ENCODE measurements around the gene LEP.
A peak's percentile ranks its signal among the peaks of the same experiment; 100 is the strongest.
"Not testable (repeated sequence)": the region's sequence is repeated elsewhere in the genome, so short reads cannot be mapped to it uniquely, and the experiment has no call there.

LEP gene

DNA sequence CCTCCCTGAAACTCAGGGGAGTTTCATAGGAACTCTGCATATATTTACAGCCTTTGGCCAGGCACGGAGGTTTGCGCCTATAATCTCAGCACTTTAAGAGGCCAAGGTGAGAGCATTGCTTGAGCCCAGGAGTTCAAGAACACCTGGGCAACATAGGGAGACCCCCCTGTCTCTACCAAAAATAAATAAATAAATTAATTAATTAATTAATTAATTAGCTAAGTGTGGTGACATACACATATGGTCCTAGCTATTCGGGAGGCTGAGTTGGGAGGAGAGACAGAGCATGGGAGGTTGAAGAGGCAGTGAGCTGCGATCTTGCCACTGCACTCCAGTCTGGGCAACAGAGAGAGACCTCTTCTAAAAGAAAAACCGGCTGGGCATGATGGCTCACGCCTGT, 9.4 kb upstream of the LEP start:
- TF ChIP-seq, protein P1, sequence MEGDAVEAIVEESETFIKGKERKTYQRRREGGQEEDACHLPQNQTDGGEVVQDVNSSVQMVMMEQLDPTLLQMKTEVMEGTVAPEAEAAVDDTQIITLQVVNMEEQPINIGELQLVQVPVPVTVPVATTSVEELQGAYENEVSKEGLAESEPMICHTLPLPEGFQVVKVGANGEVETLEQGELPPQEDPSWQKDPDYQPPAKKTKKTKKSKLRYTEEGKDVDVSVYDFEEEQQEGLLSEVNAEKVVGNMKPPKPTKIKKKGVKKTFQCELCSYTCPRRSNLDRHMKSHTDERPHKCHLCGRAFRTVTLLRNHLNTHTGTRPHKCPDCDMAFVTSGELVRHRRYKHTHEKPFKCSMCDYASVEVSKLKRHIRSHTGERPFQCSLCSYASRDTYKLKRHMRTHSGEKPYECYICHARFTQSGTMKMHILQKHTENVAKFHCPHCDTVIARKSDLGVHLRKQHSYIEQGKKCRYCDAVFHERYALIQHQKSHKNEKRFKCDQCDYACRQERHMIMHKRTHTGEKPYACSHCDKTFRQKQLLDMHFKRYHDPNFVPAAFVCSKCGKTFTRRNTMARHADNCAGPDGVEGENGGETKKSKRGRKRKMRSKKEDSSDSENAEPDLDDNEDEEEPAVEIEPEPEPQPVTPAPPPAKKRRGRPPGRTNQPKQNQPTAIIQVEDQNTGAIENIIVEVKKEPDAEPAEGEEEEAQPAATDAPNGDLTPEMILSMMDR (conservative IDR thresholded peaks at IDR 0.05; ENCODE audit: control insufficient read depth, insufficient read depth, low read depth, low read length): no peak
- no peak for DNase-seq (ENCODE audit: low read depth)
- H3K4me3 ChIP-seq (ENCODE audit: control insufficient read depth, low read depth, low read length): no peak overlapping the region

DNA sequence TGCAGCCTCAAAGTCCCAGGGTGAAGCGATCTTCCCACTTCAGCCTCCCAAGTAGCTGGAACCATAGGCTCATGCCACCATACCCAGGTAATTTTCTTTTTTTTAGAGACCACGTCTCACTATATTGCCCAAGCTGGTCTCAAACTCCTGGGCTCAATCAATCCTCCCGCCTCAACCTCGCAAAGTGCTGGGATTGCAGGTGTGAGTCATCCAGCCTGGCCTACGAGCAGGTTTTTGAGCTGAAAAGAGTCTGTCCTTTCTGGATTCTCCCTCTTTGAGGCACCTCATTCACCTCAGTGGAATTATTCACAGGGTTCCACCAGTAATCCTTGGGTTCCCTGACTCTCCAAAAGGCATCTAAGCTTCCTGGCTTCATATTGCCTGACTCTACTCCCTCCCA, 7.6 kb upstream of the LEP start:
- TF ChIP-seq, protein P1 (conservative IDR thresholded peaks at IDR 0.05; ENCODE audit: control insufficient read depth, insufficient read depth, low read depth, low read length): no peak
- DNase-seq (ENCODE audit: low read depth): no peak
- no peak overlapping the region for H3K4me3 ChIP-seq (ENCODE audit: control insufficient read depth, low read depth, low read length)

DNA sequence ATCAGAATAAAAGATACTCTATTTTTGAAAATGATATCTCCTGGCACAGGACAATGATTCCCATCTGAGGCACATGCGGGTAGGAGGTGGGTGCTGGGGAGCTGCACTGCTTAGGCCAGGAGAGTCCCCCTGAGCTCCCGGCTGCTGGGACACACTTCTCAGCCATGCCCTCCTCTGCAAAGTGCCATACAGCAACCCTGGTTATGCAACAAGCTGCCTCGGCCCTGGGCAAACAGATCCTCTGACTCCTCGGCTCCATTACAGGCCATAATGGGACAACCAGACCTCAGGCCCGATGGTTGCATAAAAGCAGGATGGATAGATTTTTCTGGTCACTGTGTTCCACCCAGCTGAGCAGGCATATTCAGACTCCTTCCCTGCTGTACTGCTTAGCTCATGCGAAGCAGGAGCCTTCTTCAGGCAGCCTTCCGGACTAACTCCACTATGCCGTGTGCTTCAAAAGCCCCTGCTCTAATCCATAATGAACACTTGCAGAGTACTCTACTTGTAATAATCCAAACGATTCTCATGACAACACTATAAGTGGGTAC, 6.5 kb upstream of the LEP start:
- H3K4me3 ChIP-seq (ENCODE audit: control insufficient read depth, low read depth, low read length): no peak overlapping the region
- TF ChIP-seq, protein P1 (conservative IDR thresholded peaks at IDR 0.05; ENCODE audit: control insufficient read depth, insufficient read depth, low read depth, low read length): no peak

DNA sequence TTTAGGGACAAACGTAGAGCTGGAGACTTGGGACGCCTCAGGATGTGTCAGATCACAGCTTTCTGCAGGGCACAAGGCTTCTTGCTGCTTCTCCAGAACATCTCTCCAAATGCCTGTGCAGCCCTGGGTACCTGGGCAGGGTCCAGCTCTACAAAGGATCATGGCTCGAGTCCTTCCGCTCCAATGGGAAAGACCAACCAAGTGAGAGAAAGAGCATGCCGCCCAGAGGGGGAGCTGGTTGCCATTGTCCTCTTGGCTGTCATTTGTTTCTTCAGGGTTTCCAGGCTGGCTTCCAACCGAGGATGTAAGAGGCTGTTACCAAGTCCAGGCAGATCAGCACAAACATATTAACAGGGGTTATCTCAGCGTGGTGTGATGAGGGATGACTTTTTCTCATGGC, 5.6 kb upstream of the LEP start:
- TF ChIP-seq, protein P1 (conservative IDR thresholded peaks at IDR 0.05; ENCODE audit: control insufficient read depth, insufficient read depth, low read depth, low read length): no peak
- no peak for DNase-seq (ENCODE audit: low read depth)
- H3K4me3 ChIP-seq (ENCODE audit: control insufficient read depth, low read depth, low read length): no peak overlapping the region

More for the DNA sequence above, 6.5 kb upstream of the LEP start:
- no peak for DNase-seq (ENCODE audit: low read depth)

DNA sequence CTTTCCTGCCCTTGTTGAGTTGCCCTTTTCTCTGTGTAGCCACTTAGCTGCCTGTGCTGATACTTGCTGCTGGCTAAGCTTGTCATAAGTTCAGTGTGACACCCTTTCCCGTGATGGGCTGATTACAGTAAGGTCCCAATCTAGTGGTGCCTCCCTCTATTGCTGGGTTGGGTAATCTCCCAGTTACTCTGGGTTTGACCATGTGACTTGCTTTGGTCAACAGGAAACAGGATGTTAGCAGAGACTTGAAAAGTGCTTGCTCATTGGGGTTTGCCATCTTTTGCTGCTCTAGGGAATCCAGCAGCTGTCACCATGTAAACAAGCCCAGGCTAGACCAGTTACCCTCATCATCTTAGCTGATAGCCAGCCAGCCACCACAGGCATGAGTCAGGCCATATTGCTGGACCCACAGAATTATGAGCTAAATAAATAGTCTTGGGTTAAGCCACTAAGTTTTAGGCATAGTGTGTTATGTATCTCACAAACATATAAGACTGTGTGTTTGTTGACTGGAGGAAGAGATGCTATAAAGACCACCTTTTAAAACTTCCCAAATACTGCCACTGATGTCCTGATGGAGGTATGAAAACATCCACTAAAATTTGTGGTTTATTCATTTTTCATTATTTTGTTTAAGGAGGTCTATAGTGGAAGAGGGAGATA, 4.0 kb upstream of the LEP start:
- DNase-seq (ENCODE audit: low read depth): peak; percentile 93
- TF ChIP-seq, protein P1 (conservative IDR thresholded peaks at IDR 0.05; ENCODE audit: control insufficient read depth, insufficient read depth, low read depth, low read length): no peak
- H3K4me3 ChIP-seq (ENCODE audit: control insufficient read depth, low read depth, low read length): no peak overlapping the region

DNA sequence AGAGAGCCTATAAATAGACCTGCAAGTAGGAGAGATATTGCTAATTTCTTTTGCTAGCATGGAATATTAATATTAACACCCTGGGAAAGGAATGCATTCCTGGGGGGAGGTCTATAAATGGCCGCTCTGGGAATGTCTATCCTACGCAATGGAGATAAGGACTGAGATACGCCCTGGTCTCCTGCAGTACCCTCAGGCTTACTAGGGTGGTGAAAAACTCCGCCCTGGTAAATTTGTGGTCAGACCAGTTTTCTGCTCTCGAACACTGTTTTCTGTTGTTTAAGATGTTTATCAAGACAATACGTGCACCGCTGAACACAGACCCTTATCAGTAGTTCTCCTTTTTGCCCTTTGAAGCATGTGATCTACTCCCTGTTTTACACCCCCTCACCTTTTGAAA, 1.9 kb upstream of the LEP start:
- DNase-seq (ENCODE audit: low read depth); H3K4me3 ChIP-seq (ENCODE audit: control insufficient read depth, low read depth, low read length): not testable (repeated sequence)

DNA sequence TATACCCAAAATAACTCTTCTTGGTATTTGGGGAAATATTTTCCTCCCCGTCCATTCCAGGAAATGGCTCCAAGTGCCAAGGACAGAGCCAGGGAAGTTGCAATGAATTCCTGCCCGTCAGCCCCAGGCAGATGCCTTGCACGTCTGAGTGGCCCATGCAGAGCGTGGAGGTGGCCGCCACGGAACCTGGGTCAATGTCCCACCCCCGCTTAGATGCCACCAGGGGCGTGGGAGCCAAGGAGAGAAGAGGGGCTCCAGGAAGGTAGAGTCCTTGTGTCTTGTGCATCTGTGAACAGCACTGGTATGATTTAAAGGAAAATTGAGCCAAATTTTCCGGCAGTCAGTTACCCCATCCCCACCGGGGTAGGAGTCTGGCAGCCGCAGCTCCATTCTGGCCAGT, 1.6 kb downstream of the LEP start:
- DNase-seq (ENCODE audit: low read depth): no peak
- no peak overlapping the region for H3K4me3 ChIP-seq (ENCODE audit: control insufficient read depth, low read depth, low read length)
- TF ChIP-seq, protein P1 (conservative IDR thresholded peaks at IDR 0.05; ENCODE audit: control insufficient read depth, insufficient read depth, low read depth, low read length): no peak
